ENCODE measurements around the gene ATP11A. TPM values are rescaled to one million over a fixed set of nuclear protein-coding genes. Genes with fewer than 3 reads are reported as not detected.
"Not testable (repeated sequence)": the region's sequence is repeated elsewhere in the genome, so short reads cannot be mapped to it uniquely, and the experiment has no call there.

The ATP11A gene
- total RNA-seq, 2 donors from 2014 or later = 33.1 to 53.7 TPM

GRCh38 chr13:112877066-112877465, 187.2 kb downstream of the ATP11A start:
- Mint-ChIP-seq H3K36me3 (peaks cover 5 to 8% of the 10 kb centered on the region in 2 donors), H3K9me3 (no peaks in the 10 kb centered on the region), H3K27ac (no peak overlapping the region)
- no peak for ATAC-seq
- no peak for DNase-seq (ENCODE audit: low spot score in 2 of 2)

GRCh38 chr13:112877539-112877938, 187.7 kb downstream of the ATP11A start:
- H3K27ac Mint-ChIP-seq = no peak overlapping the region
- H3K9me3 Mint-ChIP-seq = no peaks in the 10 kb centered on the region
- DNase-seq (ENCODE audit: low spot score in 2 of 2) (no peak), ATAC-seq (no peak)
- H3K36me3 Mint-ChIP-seq = peaks cover 5 to 8% of the 10 kb centered on the region in 2 donors

- peaks cover 5 to 8% of the 10 kb centered on the region in 2 donors for H3K36me3 Mint-ChIP-seq
- ATAC-seq = no peak
Measured at GRCh38 chr13:112877976-112878955, 188.4 kb downstream of the ATP11A start.

GRCh38 chr13:112879283-112879833, 189.5 kb downstream of the ATP11A start:
- H3K36me3 Mint-ChIP-seq = peaks cover 0 to 8% of the 10 kb centered on the region in 2 donors
- H3K27ac Mint-ChIP-seq = no peak overlapping the region
- no peaks in the 10 kb centered on the region for H3K9me3 Mint-ChIP-seq
- DNase-seq (ENCODE audit: low spot score in 2 of 2) (no peak), ATAC-seq (no peak)

More at GRCh38 chr13:112877976-112878955, 188.4 kb downstream of the ATP11A start:
- H3K9me3 Mint-ChIP-seq = no peaks in the 10 kb centered on the region
- H3K27ac Mint-ChIP-seq = no peak overlapping the region
- DNase-seq (ENCODE audit: low spot score in 2 of 2) = no peak

- Mint-ChIP-seq H3K9me3 (no peaks in the 10 kb centered on the region), H3K36me3 (peaks cover 0 to 10% of the 10 kb centered on the region in 2 donors), H3K27ac (no peak overlapping the region)
- DNase-seq (ENCODE audit: low spot score in 2 of 2) = no peak
- ATAC-seq = no peak
Measured at GRCh38 chr13:112880221-112880641, 190.4 kb downstream of the ATP11A start.

- DNase-seq (ENCODE audit: low spot score in 2 of 2) (no peak), ATAC-seq (no peak)
- H3K27ac Mint-ChIP-seq = no peak overlapping the region
- no peaks in the 10 kb centered on the region for H3K9me3 Mint-ChIP-seq
- H3K36me3 Mint-ChIP-seq = peaks cover 0 to 5% of the 10 kb centered on the region in 2 donors
Measured at GRCh38 chr13:112880976-112881540, 191.2 kb downstream of the ATP11A start.

- no peak overlapping the region for H3K27ac Mint-ChIP-seq
- H3K9me3 Mint-ChIP-seq = no peaks in the 10 kb centered on the region
- DNase-seq (ENCODE audit: low spot score in 2 of 2) (no peak), ATAC-seq (no peak)
- peaks cover 0 to 5% of the 10 kb centered on the region in 2 donors for H3K36me3 Mint-ChIP-seq
Measured at GRCh38 chr13:112881656-112882554, 192.1 kb downstream of the ATP11A start.

- peaks cover 0 to 5% of the 10 kb centered on the region in 2 donors for H3K36me3 Mint-ChIP-seq
- no peak overlapping the region for H3K27ac Mint-ChIP-seq
- H3K9me3 Mint-ChIP-seq = no peaks in the 10 kb centered on the region
- ATAC-seq (no peak), DNase-seq (ENCODE audit: low spot score in 2 of 2) (no peak)
Measured at GRCh38 chr13:112882555-112883024, 192.8 kb downstream of the ATP11A start.

- H3K9me3 Mint-ChIP-seq = no peaks in the 10 kb centered on the region
- peaks cover 0 to 5% of the 10 kb centered on the region in 2 donors for H3K36me3 Mint-ChIP-seq
- ATAC-seq (no peak), DNase-seq (ENCODE audit: low spot score in 2 of 2) (no peak)
- H3K27ac Mint-ChIP-seq = no peak overlapping the region
Measured at GRCh38 chr13:112883241-112883945, 193.6 kb downstream of the ATP11A start.

- H3K36me3 Mint-ChIP-seq; H3K9me3 Mint-ChIP-seq; H3K27ac Mint-ChIP-seq; DNase-seq (ENCODE audit: low spot score in 2 of 2); ATAC-seq: not testable (repeated sequence)
Measured at GRCh38 chr13:112884700-112885099, 194.9 kb downstream of the ATP11A start.

- ATAC-seq (no peak), DNase-seq (ENCODE audit: low spot score in 2 of 2) (no peak)
- Mint-ChIP-seq H3K27ac (no peak overlapping the region), H3K9me3 (no peaks in the 10 kb centered on the region), H3K36me3 (peaks cover 0 to 5% of the 10 kb centered on the region in 2 donors)
Measured at GRCh38 chr13:112885242-112885781, 195.5 kb downstream of the ATP11A start.

GRCh38 chr13:112885782-112886268, 196.0 kb downstream of the ATP11A start:
- no peak for DNase-seq (ENCODE audit: low spot score in 2 of 2)
- ATAC-seq = no peak
- H3K36me3 Mint-ChIP-seq = peaks cover 0 to 5% of the 10 kb centered on the region in 2 donors

GRCh38 chr13:112887151-112887550, 197.3 kb downstream of the ATP11A start:
- no peak for DNase-seq (ENCODE audit: low spot score in 2 of 2)
- Mint-ChIP-seq H3K27ac (peak overlapping the region; percentile 4 to 29), H3K36me3 (peaks cover 0 to 5% of the 10 kb centered on the region in 2 donors), H3K9me3 (no peaks in the 10 kb centered on the region)
- ATAC-seq = no peak

More at GRCh38 chr13:112885782-112886268, 196.0 kb downstream of the ATP11A start:
- no peaks in the 10 kb centered on the region for H3K9me3 Mint-ChIP-seq
- no peak overlapping the region for H3K27ac Mint-ChIP-seq

- no peak for ATAC-seq
- Mint-ChIP-seq H3K36me3 (peaks cover 0 to 5% of the 10 kb centered on the region in 2 donors), H3K27ac (peak overlapping the region; percentile 29), H3K9me3 (no peaks in the 10 kb centered on the region)
- DNase-seq (ENCODE audit: low spot score in 2 of 2) = no peak
Measured at GRCh38 chr13:112887557-112887991, 197.7 kb downstream of the ATP11A start.

All from activated naive CD4-positive, alpha-beta T cell treated with anti-CD3 and anti-CD28 coated beads, Interleukin-2, amount 50 U/mL, for 72 hours (primary cell).